GM12878 (cell line): ENCODE results near the gene PCK1. TPM values are rescaled to one million over a fixed set of nuclear protein-coding genes. Genes with fewer than 3 reads are reported as not detected.

Experiments
- ATAC-seq: fragments of 200-7000 bp; cut with Tn5 transposase; 3 replicates; pipeline ENCODE4 v1.9.1; 2020; ENCODE audit warnings: mild to moderate bottlenecking, moderate library complexity
- BruUV-seq: library from RNA; stranded (reverse); fragments of 400-500 nt; replicated peaks from 2 replicates; lab custom pipeline; 2021; lab: Mats Ljungman, UMichigan
- CTCF ChIA-PET: fragments of 300-600 bp; sonication (Branson Sonifier 250); formaldehyde crosslinking; extraction: SDS; loops from one replicate; lab custom pipeline; 2021; ENCODE audit warnings: inconsistent platforms; lab: Yijun Ruan, JAX
- POLR2A ChIA-PET: fragments of 350-600 bp; formaldehyde crosslinking; extraction: SDS; loops from one replicate; lab custom pipeline; 2021; ENCODE audit warnings: inconsistent platforms; lab: Charles Lee
- RAD21 ChIA-PET: fragments of 300-600 bp; sonication (Branson Sonifier 250); formaldehyde crosslinking; loops from one replicate; lab custom pipeline; 2023; ENCODE audit warnings: antibody characterized with exemption; ENCODE audit not compliant: unreplicated experiment; lab: Charles Lee
- SMC1A ChIA-PET: fragments of 300-600 bp; sonication (Branson Sonifier 250); formaldehyde crosslinking; loops from one replicate; lab custom pipeline; 2023; ENCODE audit not compliant: unreplicated experiment, uncharacterized antibody; lab: Charles Lee
- DNase-seq: peaks from one replicate; pipeline ENCODE4 v3.0.0-alpha.2; 2011; ENCODE audit warnings: low read depth, low spot score
- FAIRE-seq: peaks from 3 replicates; lab custom pipeline; 2011; peaks lifted over from hg19 to GRCh38; lab: Jason Lieb, UNC
- H2AFZ ChIP-seq: 2 replicates; pipeline ENCODE4 v1.6.0; 2011; ENCODE audit warnings: low read depth, low read length, control low read depth; ENCODE audit not compliant: control insufficient read depth
- H3K27ac ChIP-seq: 2 replicates; pipeline ENCODE4 v1.5.1; 2011; ENCODE audit warnings: control low read depth; ENCODE audit not compliant: control insufficient read depth, insufficient read depth
- H3K27me3 ChIP-seq, 2 experiments: replicated peaks in 1 of 2; 2 replicates each; pipeline versions ENCODE4 v1.6.0 to v1.6.1; 2011; ENCODE audit warnings: low read length in 1 of 2; ENCODE audit not compliant: control insufficient read depth in 2 of 2, insufficient read depth in 2 of 2
- H3K36me3 ChIP-seq, 2 experiments: 2 replicates each; pipeline ENCODE4 v1.5.1; 2011; ENCODE audit warnings: low read length in 1 of 2; ENCODE audit not compliant: control insufficient read depth in 2 of 2, insufficient read depth in 2 of 2
- H3K4me1 ChIP-seq: 2 replicates; pipeline ENCODE4 v1.6.1; 2011; ENCODE audit warnings: mild to moderate bottlenecking, low read length, moderate library complexity, mixed read lengths; ENCODE audit not compliant: control insufficient read depth, insufficient read depth
- H3K4me2 ChIP-seq: 2 replicates; pipeline ENCODE4 v1.6.0; 2011; ENCODE audit warnings: control low read depth; ENCODE audit not compliant: control insufficient read depth, insufficient read depth
- H3K4me3 ChIP-seq: fragments of 200-600 bp; sonication (generic); 2 replicates; pipeline ENCODE4 v1.5.1; 2016
- H3K79me2 ChIP-seq: 2 replicates; pipeline ENCODE4 v1.6.0; 2011; ENCODE audit warnings: low read length; ENCODE audit not compliant: control insufficient read depth, insufficient read depth
- H3K9ac ChIP-seq: 2 replicates; pipeline ENCODE4 v1.8.0; 2011; ENCODE audit warnings: low read length, control low read depth, mixed read lengths; ENCODE audit not compliant: control insufficient read depth, insufficient read depth
- H3K9me3 ChIP-seq: replicated peaks from 3 replicates; pipeline ENCODE4 v1.5.1; 2011; ENCODE audit warnings: mild to moderate bottlenecking, low read length; ENCODE audit not compliant: control insufficient read depth, insufficient read depth
- H4K20me1 ChIP-seq: 2 replicates; pipeline ENCODE4 v1.6.0; 2011; ENCODE audit not compliant: control insufficient read depth, insufficient read depth
- ATF3 ChIP-seq: IDR thresholded peaks from 2 replicates; pipeline ENCODE4 v1.6.1; 2011; ENCODE audit warnings: low read depth, mild to moderate bottlenecking, low read length, moderate library complexity, borderline replicate concordance; ENCODE audit errors: extremely low read depth
- CBX5 ChIP-seq: sonication (generic); IDR thresholded peaks from 2 replicates; pipeline ENCODE4 v1.6.1; 2016; ENCODE audit warnings: low read depth, moderate library complexity, mild to moderate bottlenecking, inconsistent platforms
- FOXK2 ChIP-seq: fragments of 450-650 bp; IDR thresholded peaks from 2 replicates; pipeline ENCODE4 v1.6.1; 2017; ENCODE audit warnings: mild to moderate bottlenecking, moderate library complexity
- GABPA ChIP-seq: IDR thresholded peaks from 2 replicates; pipeline ENCODE4 v1.6.1; 2014; ENCODE audit warnings: antibody characterized with exemption, low read depth, mild to moderate bottlenecking, inconsistent platforms
- GATAD2B ChIP-seq: fragments of 450-650 bp; conservative IDR thresholded peaks from 2 replicates; pipeline ENCODE4 v1.6.1; 2017; ENCODE audit warnings: low read depth, mild to moderate bottlenecking, moderate library complexity
- HSF1 ChIP-seq: fragments of 150-350 bp; IDR thresholded peaks from 2 replicates; pipeline ENCODE4 v1.6.1; 2014; ENCODE audit warnings: mild to moderate bottlenecking, low read depth, low read length
- KAT2A ChIP-seq: conservative IDR thresholded peaks from 2 replicates; pipeline ENCODE4 v1.6.1; 2011; ENCODE audit warnings: low read depth, low read length; ENCODE audit not compliant: control insufficient read depth
- MYB ChIP-seq: fragments of 150-350 bp; IDR thresholded peaks from 2 replicates; pipeline ENCODE4 v1.6.1; 2014; ENCODE audit warnings: mild to moderate bottlenecking, low read depth, low read length, borderline replicate concordance
- PKNOX1 ChIP-seq: fragments of 450-650 bp; IDR thresholded peaks from 2 replicates; pipeline ENCODE4 v1.6.1; 2016; ENCODE audit warnings: mild to moderate bottlenecking
- RCOR1 ChIP-seq: conservative IDR thresholded peaks from 2 replicates; pipeline ENCODE4 v1.6.1; 2012; ENCODE audit warnings: low read depth, low read length, improper control_type of control experiment
- SPI1 ChIP-seq: IDR thresholded peaks from 2 replicates; pipeline ENCODE4 v1.6.1; 2011; ENCODE audit warnings: low read depth, mild to moderate bottlenecking, low read length, moderate library complexity, borderline replicate concordance; ENCODE audit not compliant: insufficient read depth
- TCF3 ChIP-seq: IDR thresholded peaks from 2 replicates; pipeline ENCODE4 v1.6.1; 2012; ENCODE audit warnings: low read depth, mild to moderate bottlenecking, low read length, borderline replicate concordance; ENCODE audit not compliant: insufficient read depth
- ZSCAN29 ChIP-seq: fragments of 450-650 bp; IDR thresholded peaks from 2 replicates; pipeline ENCODE4 v1.6.1; 2017; ENCODE audit warnings: mild to moderate bottlenecking, moderate library complexity
- WGBS: methylation state at CpG from one replicate; pipeline ENCODE4 v1.1.6; 2016; ENCODE audit warnings: low lambda C conversion rate; ENCODE audit not compliant: insufficient replicate concordance, insufficient coverage; ENCODE audit errors: missing lambda C conversion rate; 5-methylcytosine and 5-hydroxymethylcytosine counted together
- in situ Hi-C: fragments of 300-500 bp; cut with MboI; formaldehyde crosslinking; loops from 9 replicates; pipeline ENCODE4 v1.14.3; 2018; ENCODE audit warnings: mixed read lengths
- intact Hi-C: fragments of 100-400 bp; cut with micrococcal nuclease; formaldehyde crosslinking; loops from one replicate; pipeline ENCODE4 v1.14.2; 2022; ENCODE audit not compliant: unreplicated experiment
- polyA plus RNA-seq, 11 experiments: library from polyadenylated mRNA; depleted of rRNA in 4 of 11; unstranded in 6 of 11; stranded (reverse) in 5 of 11; fragments of >200 nt; fragmentation: Nextera tagmentation in 4 of 11; fragmentation: Illumina TruSeq in 1 of 11; extraction: Ambion mirVana in 4 of 11; extraction: Trizol in 1 of 11; gene quantifications; 1 replicate in 1 of 11; 2 replicates in 10 of 11; pipeline versions ENCODE4 v1.2.1 to v1.2.3, GENCODE V29; 2011 to 2016; ENCODE audit warnings: inconsistent platforms in 2 of 11, missing spikeins in 2 of 11, low read depth in 1 of 11
- total RNA-seq, 4 experiments: library from RNA; depleted of rRNA in 3 of 4; stranded (reverse); fragments of >200 nt in 3 of 4; fragmentation: Illumina TruSeq in 1 of 4; extraction: Trizol in 1 of 4; gene quantifications; 2 replicates each; pipeline versions ENCODE4 v1.2.1 to v1.2.3, GENCODE V29; 2013 to 2021

The PCK1 gene
- total and polyA plus RNA-seq, 10 of the 15 experiments (the other 5 are each of a cell fraction or from before 2014, with no cell fraction given): 0.02 to 0.33 (median 0.09) TPM; not detected in 5

- 33% methylated on average over 25 of the region's 25 CpGs for WGBS
- no TSS peak for BruUV-seq
- POLR2A ChIA-PET: no interaction called here
Observed at GRCh38 chr20:57595041-57596030, 34.4 kb downstream of the PCK1 start.

More at GRCh38 chr20:57595041-57596030, 34.4 kb downstream of the PCK1 start:
- no peaks in the 10 kb centered on the region for H3K36me3 ChIP-seq
- no peak for FAIRE-seq
- no peaks in the 10 kb centered on the region; the same call in none of the 2 replicates for H3K4me1 ChIP-seq
- no peaks in the 10 kb centered on the region; a peak in 1 of 4 replicates for H3K27me3 ChIP-seq
- intact Hi-C loops (loop anchor here (2.0 kb wide), 2 partner anchors 491 to 615 kb away; no protein-coding TSS in a partner anchor), in situ Hi-C loops (loop anchor here (10.0 kb wide), 1 partner anchor 589 kb away; no protein-coding TSS in a partner anchor)
- no peak overlapping the region for H3K9ac ChIP-seq
- H3K4me3 ChIP-seq: no peak overlapping the region
- ChIA-PET SMC1A (interaction anchor here (0.9 to 2.4 kb wide), 8 partner anchors 45 to 587 kb away, joined by 3 to 12 read pairs (median 3); no protein-coding TSS in a partner anchor), CTCF (interaction anchor here (0.8 to 4.3 kb wide), 24 partner anchors 11 to 615 kb away, joined by 3 to 34 read pairs (median 5); partner anchors contain the start of gene ZBP1), RAD21 (interaction anchor here (0.9 to 5.0 kb wide), 13 partner anchors 11 to 587 kb away, joined by 3 to 31 read pairs (median 4); partner anchors contain the start of gene ZBP1)
- no peaks in the 10 kb centered on the region for H3K79me2 ChIP-seq
- H3K4me2 ChIP-seq: no peak overlapping the region
- no peak for ATAC-seq
- no peak overlapping the region for H2AFZ ChIP-seq
- TF ChIP-seq MYB (no peak), TCF3 (no peak), CBX5 (no peak), ZSCAN29 (no peak), PKNOX1 (no peak), KAT2A (no peak), HSF1 (no peak), SPI1 (no peak), GATAD2B (no peak), GABPA (no peak), RCOR1 (no peak), FOXK2 (no peak), ATF3 (no peak)
- no peaks in the 10 kb centered on the region for H3K9me3 ChIP-seq
- H3K27ac ChIP-seq: no peak overlapping the region
- no peak for DNase-seq
- H4K20me1 ChIP-seq: no peaks in the 10 kb centered on the region
